Measurements from ENCODE around the gene MAN1A1. TPM values are rescaled to one million over a fixed set of nuclear protein-coding genes. Genes with fewer than 3 reads are reported as not detected.

The MAN1A1 gene
- total RNA-seq, 1 experiment from 2014 or later: 6.8 TPM

DNA sequence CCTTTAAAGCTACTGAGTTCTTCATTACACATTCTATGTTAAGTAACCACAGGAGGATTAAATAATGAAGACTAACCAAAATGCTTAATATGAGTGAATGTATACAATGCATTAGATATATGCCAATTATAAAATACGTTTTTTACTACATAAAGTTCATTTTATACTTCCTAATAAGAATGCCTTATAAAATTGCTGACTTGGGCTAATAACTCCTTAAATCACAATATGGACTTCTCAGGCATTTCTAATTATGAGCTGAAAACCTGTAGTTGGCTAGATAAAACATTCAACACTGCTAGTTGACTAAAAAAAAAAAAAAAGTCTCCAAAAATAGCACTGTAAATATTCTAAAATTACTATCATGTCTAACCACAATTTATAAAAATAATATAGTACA, 11.8 kb downstream of the MAN1A1 start (continued):
- no peak for TF ChIP-seq ATF1 (CRISPR knock-in tag; IDR thresholded peaks at IDR 0.05)
- no peak for TF ChIP-seq OVOL2 (CRISPR knock-in tag; IDR thresholded peaks at IDR 0.05; ENCODE audit: borderline replicate concordance)
- no peak for TF ChIP-seq NFYB (CRISPR knock-in tag; conservative IDR thresholded peaks at IDR 0.05; ENCODE audit: low read depth)
- TF ChIP-seq, protein P1, sequence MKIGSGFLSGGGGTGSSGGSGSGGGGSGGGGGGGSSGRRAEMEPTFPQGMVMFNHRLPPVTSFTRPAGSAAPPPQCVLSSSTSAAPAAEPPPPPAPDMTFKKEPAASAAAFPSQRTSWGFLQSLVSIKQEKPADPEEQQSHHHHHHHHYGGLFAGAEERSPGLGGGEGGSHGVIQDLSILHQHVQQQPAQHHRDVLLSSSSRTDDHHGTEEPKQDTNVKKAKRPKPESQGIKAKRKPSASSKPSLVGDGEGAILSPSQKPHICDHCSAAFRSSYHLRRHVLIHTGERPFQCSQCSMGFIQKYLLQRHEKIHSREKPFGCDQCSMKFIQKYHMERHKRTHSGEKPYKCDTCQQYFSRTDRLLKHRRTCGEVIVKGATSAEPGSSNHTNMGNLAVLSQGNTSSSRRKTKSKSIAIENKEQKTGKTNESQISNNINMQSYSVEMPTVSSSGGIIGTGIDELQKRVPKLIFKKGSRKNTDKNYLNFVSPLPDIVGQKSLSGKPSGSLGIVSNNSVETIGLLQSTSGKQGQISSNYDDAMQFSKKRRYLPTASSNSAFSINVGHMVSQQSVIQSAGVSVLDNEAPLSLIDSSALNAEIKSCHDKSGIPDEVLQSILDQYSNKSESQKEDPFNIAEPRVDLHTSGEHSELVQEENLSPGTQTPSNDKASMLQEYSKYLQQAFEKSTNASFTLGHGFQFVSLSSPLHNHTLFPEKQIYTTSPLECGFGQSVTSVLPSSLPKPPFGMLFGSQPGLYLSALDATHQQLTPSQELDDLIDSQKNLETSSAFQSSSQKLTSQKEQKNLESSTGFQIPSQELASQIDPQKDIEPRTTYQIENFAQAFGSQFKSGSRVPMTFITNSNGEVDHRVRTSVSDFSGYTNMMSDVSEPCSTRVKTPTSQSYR (CRISPR knock-in tag; IDR thresholded peaks at IDR 0.05): no peak

DNA sequence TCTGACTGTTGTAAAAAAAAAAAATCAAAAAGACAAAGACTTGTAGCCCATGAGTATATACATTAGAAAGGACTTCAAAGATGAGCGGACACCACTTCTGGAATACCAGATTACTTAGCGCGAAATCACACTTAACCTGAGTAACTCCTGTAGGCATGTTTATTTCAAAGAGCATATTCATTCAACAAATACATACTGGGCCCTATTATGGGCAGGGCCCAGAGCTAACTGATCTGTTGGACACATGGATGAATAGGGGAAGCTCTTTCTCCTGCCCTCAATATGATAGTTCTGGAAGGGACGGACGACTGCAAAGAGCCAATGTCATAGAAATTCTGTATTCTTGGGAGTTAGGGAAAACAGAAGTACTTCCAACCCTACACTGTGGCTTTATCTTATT, 12.3 kb downstream of the MAN1A1 start:
- Mint-ChIP-seq H3K36me3 (no peaks in the 10 kb centered on the region), H3K4me3 (no peak overlapping the region), H3K27ac (peak overlapping the region; percentile 43; the same call in 1 of the 2 replicates), H3K27me3 (ENCODE audit: low read depth) (no peaks in the 10 kb centered on the region; the same call in 1 of the 2 replicates), H3K4me1 (peaks cover 38% of the 10 kb centered on the region), H3K9me3 (no peaks in the 10 kb centered on the region)
- ATAC-seq: no peak
- ChIA-PET POLR2A (no interaction called here), CTCF (no interaction called here)
- no peak for TF ChIP-seq CREB1 (CRISPR knock-in tag; IDR thresholded peaks at IDR 0.05)
- TF ChIP-seq KAT7 (CRISPR knock-in tag; IDR thresholded peaks at IDR 0.05; ENCODE audit: borderline replicate concordance): no peak
- TF ChIP-seq FOXP1 (CRISPR knock-in tag; IDR thresholded peaks at IDR 0.05; ENCODE audit: borderline replicate concordance): no peak
- no peak for TF ChIP-seq CDX4 (CRISPR knock-in tag; IDR thresholded peaks at IDR 0.05; ENCODE audit: borderline replicate concordance)
- no peak for TF ChIP-seq ATF6 (CRISPR knock-in tag; IDR thresholded peaks at IDR 0.05)
- TF ChIP-seq, protein P2, sequence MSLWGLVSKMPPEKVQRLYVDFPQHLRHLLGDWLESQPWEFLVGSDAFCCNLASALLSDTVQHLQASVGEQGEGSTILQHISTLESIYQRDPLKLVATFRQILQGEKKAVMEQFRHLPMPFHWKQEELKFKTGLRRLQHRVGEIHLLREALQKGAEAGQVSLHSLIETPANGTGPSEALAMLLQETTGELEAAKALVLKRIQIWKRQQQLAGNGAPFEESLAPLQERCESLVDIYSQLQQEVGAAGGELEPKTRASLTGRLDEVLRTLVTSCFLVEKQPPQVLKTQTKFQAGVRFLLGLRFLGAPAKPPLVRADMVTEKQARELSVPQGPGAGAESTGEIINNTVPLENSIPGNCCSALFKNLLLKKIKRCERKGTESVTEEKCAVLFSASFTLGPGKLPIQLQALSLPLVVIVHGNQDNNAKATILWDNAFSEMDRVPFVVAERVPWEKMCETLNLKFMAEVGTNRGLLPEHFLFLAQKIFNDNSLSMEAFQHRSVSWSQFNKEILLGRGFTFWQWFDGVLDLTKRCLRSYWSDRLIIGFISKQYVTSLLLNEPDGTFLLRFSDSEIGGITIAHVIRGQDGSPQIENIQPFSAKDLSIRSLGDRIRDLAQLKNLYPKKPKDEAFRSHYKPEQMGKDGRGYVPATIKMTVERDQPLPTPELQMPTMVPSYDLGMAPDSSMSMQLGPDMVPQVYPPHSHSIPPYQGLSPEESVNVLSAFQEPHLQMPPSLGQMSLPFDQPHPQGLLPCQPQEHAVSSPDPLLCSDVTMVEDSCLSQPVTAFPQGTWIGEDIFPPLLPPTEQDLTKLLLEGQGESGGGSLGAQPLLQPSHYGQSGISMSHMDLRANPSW (CRISPR knock-in tag; conservative IDR thresholded peaks at IDR 0.05; ENCODE audit: low read depth): no peak
- TF ChIP-seq, protein P3, sequence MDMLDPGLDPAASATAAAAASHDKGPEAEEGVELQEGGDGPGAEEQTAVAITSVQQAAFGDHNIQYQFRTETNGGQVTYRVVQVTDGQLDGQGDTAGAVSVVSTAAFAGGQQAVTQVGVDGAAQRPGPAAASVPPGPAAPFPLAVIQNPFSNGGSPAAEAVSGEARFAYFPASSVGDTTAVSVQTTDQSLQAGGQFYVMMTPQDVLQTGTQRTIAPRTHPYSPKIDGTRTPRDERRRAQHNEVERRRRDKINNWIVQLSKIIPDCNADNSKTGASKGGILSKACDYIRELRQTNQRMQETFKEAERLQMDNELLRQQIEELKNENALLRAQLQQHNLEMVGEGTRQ (CRISPR knock-in tag; IDR thresholded peaks at IDR 0.05): no peak
- no peak for TF ChIP-seq USF1 (CRISPR knock-in tag; IDR thresholded peaks at IDR 0.05)
- no peak for TF ChIP-seq ETV6 (CRISPR knock-in tag; IDR thresholded peaks at IDR 0.05)
- TF ChIP-seq TCF7 (CRISPR knock-in tag; IDR thresholded peaks at IDR 0.05; ENCODE audit: low read depth): no peak
- TF ChIP-seq ZNF396 (CRISPR knock-in tag; IDR thresholded peaks at IDR 0.05; ENCODE audit: borderline replicate concordance): no peak
- TF ChIP-seq JAZF1 (CRISPR knock-in tag; IDR thresholded peaks at IDR 0.05): no peak
- TF ChIP-seq NR3C1 (CRISPR knock-in tag; conservative IDR thresholded peaks at IDR 0.05; ENCODE audit: low read depth): no peak
- no peak for TF ChIP-seq ZNF425 (CRISPR knock-in tag; conservative IDR thresholded peaks at IDR 0.05)
- no peak for TF ChIP-seq ZNF138 (CRISPR knock-in tag; conservative IDR thresholded peaks at IDR 0.05)
- TF ChIP-seq, protein P4, sequence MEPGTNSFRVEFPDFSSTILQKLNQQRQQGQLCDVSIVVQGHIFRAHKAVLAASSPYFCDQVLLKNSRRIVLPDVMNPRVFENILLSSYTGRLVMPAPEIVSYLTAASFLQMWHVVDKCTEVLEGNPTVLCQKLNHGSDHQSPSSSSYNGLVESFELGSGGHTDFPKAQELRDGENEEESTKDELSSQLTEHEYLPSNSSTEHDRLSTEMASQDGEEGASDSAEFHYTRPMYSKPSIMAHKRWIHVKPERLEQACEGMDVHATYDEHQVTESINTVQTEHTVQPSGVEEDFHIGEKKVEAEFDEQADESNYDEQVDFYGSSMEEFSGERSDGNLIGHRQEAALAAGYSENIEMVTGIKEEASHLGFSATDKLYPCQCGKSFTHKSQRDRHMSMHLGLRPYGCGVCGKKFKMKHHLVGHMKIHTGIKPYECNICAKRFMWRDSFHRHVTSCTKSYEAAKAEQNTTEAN (CRISPR knock-in tag; IDR thresholded peaks at IDR 0.05): no peak
- DNase-seq (ENCODE audit: low spot score): no peak
